ENCODE data around the gene NPPA.

The NPPA gene

DNA sequence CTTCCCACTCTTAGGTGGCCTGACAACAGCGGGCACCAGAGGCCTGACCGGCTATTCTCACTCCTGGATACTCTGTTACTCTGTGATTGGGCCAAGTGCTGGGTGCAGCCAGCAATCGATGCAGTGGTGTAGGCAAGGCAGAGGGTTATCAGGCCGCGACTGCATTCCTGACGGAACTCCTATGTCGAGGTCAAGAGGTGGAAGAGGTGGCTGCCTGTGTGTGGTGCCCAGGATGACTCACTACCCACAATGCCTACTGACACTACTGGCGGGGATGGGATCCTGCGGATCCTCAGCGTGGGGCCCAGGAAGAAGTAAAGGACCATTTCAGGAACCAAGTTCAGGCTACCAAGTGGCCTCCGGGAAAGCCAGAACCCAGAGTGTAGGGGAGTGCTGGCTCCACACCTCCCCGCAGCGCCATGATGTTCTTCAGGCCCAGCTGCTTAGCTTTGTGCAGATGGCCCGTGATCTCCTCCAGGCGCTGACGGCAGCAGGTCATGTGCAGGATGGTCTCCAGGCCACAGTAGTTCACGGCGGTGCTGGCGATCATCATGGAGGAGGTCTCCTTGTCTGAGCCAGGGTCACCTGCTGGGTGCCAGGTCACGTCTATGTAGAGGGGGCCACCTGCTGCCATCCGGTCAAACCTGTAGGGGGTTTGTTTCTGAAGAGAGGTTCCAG lies 46.7 kb downstream of the NPPA start:
- H3K4me3 ChIP-seq (ENCODE audit: low read length in 2 of 2): no peak overlapping the region
- H3K27me3 ChIP-seq (ENCODE audit: control insufficient read depth in 2 of 2, insufficient read depth in 2 of 2, low read length in 2 of 2): no peaks in the 10 kb centered on the region
- H3K9ac ChIP-seq (ENCODE audit: low read depth in 1 of 2, low read length in 2 of 2): no peak overlapping the region
- peaks cover 24 to 27% of the 10 kb centered on the region in 2 donors for H3K4me1 ChIP-seq (ENCODE audit: control insufficient read depth in 2 of 2, insufficient read depth in 2 of 2, low read length in 2 of 2)
- peaks cover 27 to 28% of the 10 kb centered on the region in 2 donors for H3K36me3 ChIP-seq (ENCODE audit: control insufficient read depth in 2 of 2, insufficient read depth in 2 of 2, low read length in 2 of 2)
- no peak overlapping the region for H3K27ac ChIP-seq (ENCODE audit: low read depth in 2 of 2, low read length in 2 of 2)
- no peaks in the 10 kb centered on the region for H3K9me3 ChIP-seq (ENCODE audit: control insufficient read depth in 2 of 2, low read length in 2 of 2)

DNA sequence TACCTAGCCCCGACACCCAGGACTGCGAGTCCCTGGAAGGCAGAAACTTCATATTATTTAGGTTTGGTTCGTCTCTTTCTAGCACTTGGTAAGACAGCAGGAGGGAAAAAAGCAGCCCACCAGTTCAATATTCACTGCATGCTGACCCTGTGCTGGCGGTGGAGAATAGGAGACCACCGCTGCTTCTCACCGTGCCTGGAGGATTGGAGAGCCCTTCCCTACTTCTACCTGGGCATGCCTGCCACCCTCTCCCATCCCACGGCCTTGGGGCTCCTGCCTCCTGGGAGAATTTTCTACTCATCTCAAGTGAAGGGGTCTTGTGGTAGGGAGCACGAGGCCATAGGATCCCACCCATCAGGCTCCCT lies 47.2 kb downstream of the NPPA start:
- Histone ChIP-seq H3K4me3 (ENCODE audit: low read length in 2 of 2) (no peak overlapping the region), H3K27me3 (ENCODE audit: control insufficient read depth in 2 of 2, insufficient read depth in 2 of 2, low read length in 2 of 2) (no peaks in the 10 kb centered on the region), H3K9me3 (ENCODE audit: control insufficient read depth in 2 of 2, low read length in 2 of 2) (no peaks in the 10 kb centered on the region), H3K4me1 (ENCODE audit: control insufficient read depth in 2 of 2, insufficient read depth in 2 of 2, low read length in 2 of 2) (peaks cover 24 to 27% of the 10 kb centered on the region in 2 donors), H3K9ac (ENCODE audit: low read depth in 1 of 2, low read length in 2 of 2) (no peak overlapping the region), H3K36me3 (ENCODE audit: control insufficient read depth in 2 of 2, insufficient read depth in 2 of 2, low read length in 2 of 2) (peaks cover 32 to 34% of the 10 kb centered on the region in 2 donors), H3K27ac (ENCODE audit: low read depth in 2 of 2, low read length in 2 of 2) (no peak overlapping the region)

DNA sequence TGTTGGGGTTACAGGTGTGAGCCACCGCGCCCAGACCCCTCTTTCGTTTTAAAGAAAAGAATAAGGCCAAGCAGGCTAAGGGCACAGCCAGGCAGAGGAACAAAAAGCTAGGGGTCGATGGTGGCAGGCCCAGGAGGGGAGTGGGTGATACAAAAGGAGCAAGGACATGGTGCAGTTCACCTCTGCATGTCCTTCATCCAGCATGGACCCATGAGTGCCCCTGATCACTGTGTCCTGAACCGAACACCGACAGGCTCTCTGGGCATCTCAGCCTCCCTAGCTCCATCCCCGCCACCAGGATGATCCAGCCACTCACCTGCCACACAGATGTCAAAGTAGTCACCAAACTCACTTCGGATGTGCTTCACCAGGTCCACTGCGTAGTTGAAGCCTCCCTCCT lies 47.7 kb downstream of the NPPA start:
- peaks cover 37 to 38% of the 10 kb centered on the region in 2 donors for H3K36me3 ChIP-seq (ENCODE audit: control insufficient read depth in 2 of 2, insufficient read depth in 2 of 2, low read length in 2 of 2)

DNA sequence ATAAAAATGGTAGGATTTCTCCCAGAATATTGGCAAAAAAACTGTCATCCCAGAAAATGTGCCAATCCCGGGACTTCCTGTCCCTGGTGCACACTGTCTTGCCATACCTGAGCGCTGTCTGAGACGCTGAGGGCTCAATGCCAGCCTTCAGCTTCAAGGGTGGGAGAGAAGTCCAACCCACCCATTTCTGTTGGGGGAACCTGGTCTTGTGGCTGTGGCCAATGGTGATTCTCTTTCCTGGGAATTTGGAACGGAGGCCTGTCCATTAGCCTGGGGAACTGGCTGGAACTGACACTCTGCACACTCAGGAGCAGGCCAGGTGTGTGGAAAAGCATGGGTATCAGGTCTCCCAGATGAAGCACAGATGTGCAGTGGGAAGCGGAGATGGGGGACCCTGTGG lies 48.5 kb downstream of the NPPA start:
- no peaks in the 10 kb centered on the region for H3K9me3 ChIP-seq (ENCODE audit: control insufficient read depth in 2 of 2, low read length in 2 of 2)
- peaks cover 14 to 16% of the 10 kb centered on the region in 2 donors for H3K4me1 ChIP-seq (ENCODE audit: control insufficient read depth in 2 of 2, insufficient read depth in 2 of 2, low read length in 2 of 2)

More for the DNA sequence above, 47.7 kb downstream of the NPPA start:
- Histone ChIP-seq H3K4me1 (ENCODE audit: control insufficient read depth in 2 of 2, insufficient read depth in 2 of 2, low read length in 2 of 2) (peaks cover 20 to 23% of the 10 kb centered on the region in 2 donors), H3K27me3 (ENCODE audit: control insufficient read depth in 2 of 2, insufficient read depth in 2 of 2, low read length in 2 of 2) (no peaks in the 10 kb centered on the region), H3K4me3 (ENCODE audit: low read length in 2 of 2) (no peak overlapping the region), H3K9ac (ENCODE audit: low read depth in 1 of 2, low read length in 2 of 2) (no peak overlapping the region), H3K9me3 (ENCODE audit: control insufficient read depth in 2 of 2, low read length in 2 of 2) (no peaks in the 10 kb centered on the region), H3K27ac (ENCODE audit: low read depth in 2 of 2, low read length in 2 of 2) (no peak overlapping the region)

DNA sequence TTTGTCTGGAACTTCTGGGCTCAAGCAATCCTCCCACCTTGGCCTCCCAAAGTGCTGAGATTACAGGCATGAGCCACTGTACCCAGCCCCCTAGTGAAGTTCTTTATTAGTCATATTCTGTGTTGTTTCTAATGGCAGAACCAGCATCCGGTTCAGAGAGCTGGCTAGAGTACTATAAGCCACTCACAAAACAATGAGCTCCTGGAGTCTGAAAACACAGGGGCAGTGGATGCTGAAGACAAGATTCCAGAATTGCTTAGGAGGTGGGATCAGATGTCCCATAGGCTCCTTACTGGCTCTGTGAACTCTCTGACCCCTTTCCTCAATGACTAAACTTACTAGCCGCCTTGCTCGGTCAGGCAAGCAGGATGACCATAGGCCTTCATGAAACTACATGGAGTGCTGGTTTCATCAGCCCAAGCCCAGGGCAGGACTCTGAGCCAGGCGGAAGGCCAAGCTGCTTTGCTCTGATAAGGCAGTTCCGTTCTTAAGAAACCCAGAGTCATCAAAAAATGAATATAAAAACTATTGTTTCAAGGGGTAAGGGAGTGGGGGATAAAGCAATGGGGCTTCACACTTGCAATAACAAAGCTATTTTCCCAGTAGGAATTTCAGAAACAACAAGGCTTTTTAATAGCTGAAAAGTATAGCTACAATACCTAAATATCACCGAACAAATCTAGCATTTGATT lies 49.9 kb downstream of the NPPA start:
- H3K9me3 ChIP-seq (ENCODE audit: control insufficient read depth in 2 of 2, low read length in 2 of 2): no peaks in the 10 kb centered on the region
- peaks cover 51 to 52% of the 10 kb centered on the region in 2 donors for H3K36me3 ChIP-seq (ENCODE audit: control insufficient read depth in 2 of 2, insufficient read depth in 2 of 2, low read length in 2 of 2)
- peaks cover under 1 to 4% of the 10 kb centered on the region in 2 donors for H3K4me1 ChIP-seq (ENCODE audit: control insufficient read depth in 2 of 2, insufficient read depth in 2 of 2, low read length in 2 of 2)
- H3K9ac ChIP-seq (ENCODE audit: low read depth in 1 of 2, low read length in 2 of 2): no peak overlapping the region
- no peaks in the 10 kb centered on the region for H3K27me3 ChIP-seq (ENCODE audit: control insufficient read depth in 2 of 2, insufficient read depth in 2 of 2, low read length in 2 of 2)
- no peak overlapping the region for H3K4me3 ChIP-seq (ENCODE audit: low read length in 2 of 2)
- H3K27ac ChIP-seq (ENCODE audit: low read depth in 2 of 2, low read length in 2 of 2): no peak overlapping the region

More for the DNA sequence above, 48.5 kb downstream of the NPPA start:
- Histone ChIP-seq H3K27ac (ENCODE audit: low read depth in 2 of 2, low read length in 2 of 2) (no peak overlapping the region), H3K36me3 (ENCODE audit: control insufficient read depth in 2 of 2, insufficient read depth in 2 of 2, low read length in 2 of 2) (peaks cover 45 to 46% of the 10 kb centered on the region in 2 donors), H3K9ac (ENCODE audit: low read depth in 1 of 2, low read length in 2 of 2) (no peak overlapping the region), H3K27me3 (ENCODE audit: control insufficient read depth in 2 of 2, insufficient read depth in 2 of 2, low read length in 2 of 2) (no peaks in the 10 kb centered on the region), H3K4me3 (ENCODE audit: low read length in 2 of 2) (no peak overlapping the region)

GRCh38 chr1:11796036-11796828 lies 51.4 kb downstream of the NPPA start:
- peaks cover 60 to 62% of the 10 kb centered on the region in 2 donors for H3K36me3 ChIP-seq (ENCODE audit: control insufficient read depth in 2 of 2, insufficient read depth in 2 of 2, low read length in 2 of 2)
- no peak overlapping the region for H3K27ac ChIP-seq (ENCODE audit: low read depth in 2 of 2, low read length in 2 of 2)
- no peaks in the 10 kb centered on the region for H3K9me3 ChIP-seq (ENCODE audit: control insufficient read depth in 2 of 2, low read length in 2 of 2)
- no peak overlapping the region for H3K9ac ChIP-seq (ENCODE audit: low read depth in 1 of 2, low read length in 2 of 2)
- H3K4me1 ChIP-seq (ENCODE audit: control insufficient read depth in 2 of 2, insufficient read depth in 2 of 2, low read length in 2 of 2): peaks cover 2 to 6% of the 10 kb centered on the region in 2 donors
- H3K4me3 ChIP-seq (ENCODE audit: low read length in 2 of 2): no peak overlapping the region
- no peaks in the 10 kb centered on the region for H3K27me3 ChIP-seq (ENCODE audit: control insufficient read depth in 2 of 2, insufficient read depth in 2 of 2, low read length in 2 of 2)
